Liver (tissue), 9 donors: ENCODE results near the gene INPPL1. TPM values are rescaled to one million over a fixed set of nuclear protein-coding genes. Genes with fewer than 3 reads are reported as not detected.

ENCODE experiments used
- DNase-seq: peaks from one replicate; pipeline ENCODE4 v3.0.0-alpha.2; 2017; ENCODE audit warnings: low spot score
- H3K27ac ChIP-seq, 2 donors: one replicate each; pipeline ENCODE4 v1.7.0; 2013; ENCODE audit warnings: inconsistent platforms in 2 of 2, low read length in 2 of 2, control low read depth in 1 of 2, low read depth in 1 of 2, mild to moderate bottlenecking in 1 of 2
- H3K27me3 ChIP-seq, 4 donors: one replicate each; pipeline versions ENCODE4 v1.6.1 to v1.7.0; 2013; ENCODE audit warnings: low read length in 3 of 4, inconsistent platforms in 1 of 4, mild to moderate bottlenecking in 1 of 4, moderate library complexity in 1 of 4; ENCODE audit not compliant: control insufficient read depth in 4 of 4, insufficient read depth in 4 of 4
- H3K36me3 ChIP-seq, 4 donors: one replicate each; pipeline versions ENCODE4 v1.6.1 to v1.7.0; 2013; ENCODE audit warnings: low read length in 3 of 4, mild to moderate bottlenecking in 3 of 4, low read depth in 1 of 4, moderate library complexity in 1 of 4; ENCODE audit not compliant: control insufficient read depth in 4 of 4, insufficient read depth in 3 of 4
- H3K4me1 ChIP-seq, 4 donors: one replicate each; pipeline versions ENCODE4 v1.6.1 to v1.7.0; 2013; ENCODE audit warnings: low read length in 3 of 4, mild to moderate bottlenecking in 3 of 4, moderate library complexity in 1 of 4; ENCODE audit not compliant: control insufficient read depth in 4 of 4, insufficient read depth in 4 of 4
- H3K4me3 ChIP-seq, 3 donors: one replicate each; pipeline versions ENCODE4 v1.6.1 to v1.7.0; 2013; ENCODE audit warnings: low read length in 3 of 3, control low read depth in 1 of 3, low read depth in 1 of 3, mild to moderate bottlenecking in 1 of 3
- H3K9ac ChIP-seq, 2 donors: one replicate each; pipeline ENCODE4 v1.7.0; 2013; ENCODE audit warnings: low read length in 2 of 2, mild to moderate bottlenecking in 2 of 2, moderate library complexity in 2 of 2, control low read depth in 1 of 2, low read depth in 1 of 2
- H3K9me3 ChIP-seq, 4 donors: one replicate each; pipeline versions ENCODE4 v1.6.1 to v1.7.0; 2013; ENCODE audit warnings: low read length in 3 of 4; ENCODE audit not compliant: control insufficient read depth in 4 of 4
- ATF3 ChIP-seq: IDR thresholded peaks from 2 replicates; pipeline ENCODE4 v1.6.1; 2016; ENCODE audit warnings: antibody characterized with exemption
- CTCF ChIP-seq: fragments of 150-350 bp; IDR thresholded peaks from 2 replicates; pipeline ENCODE4 v1.5.1; 2017; ENCODE audit warnings: improper control_type of control experiment, low read depth, low read length; ENCODE audit not compliant: missing input control
- EGR1 ChIP-seq, 2 donors: IDR thresholded peaks; 2 replicates each; pipeline ENCODE4 v1.6.1; 2016 to 2018; ENCODE audit warnings: antibody characterized with exemption in 2 of 2, low read depth in 2 of 2
- FOXA1 ChIP-seq: IDR thresholded peaks from 2 replicates; pipeline ENCODE4 v1.6.1; 2016; ENCODE audit warnings: antibody characterized with exemption
- FOXA2 ChIP-seq: IDR thresholded peaks from 2 replicates; pipeline ENCODE4 v1.6.1; 2016; ENCODE audit warnings: antibody characterized with exemption
- GABPA ChIP-seq, 2 donors: IDR thresholded peaks in 1 of 2; conservative IDR thresholded peaks in 1 of 2; 2 replicates each; pipeline ENCODE4 v1.6.1; 2016; ENCODE audit warnings: antibody characterized with exemption in 2 of 2, mild to moderate bottlenecking in 1 of 2, moderate library complexity in 1 of 2
- HNF4A ChIP-seq, 2 donors: conservative IDR thresholded peaks; 2 replicates each; pipeline ENCODE4 v1.6.1; 2016; ENCODE audit warnings: antibody characterized with exemption in 2 of 2, mild to moderate bottlenecking in 2 of 2
- HNF4G ChIP-seq: IDR thresholded peaks from 2 replicates; pipeline ENCODE4 v1.6.1; 2016; ENCODE audit warnings: antibody characterized with exemption
- JUND ChIP-seq, 2 donors: IDR thresholded peaks; 2 replicates each; pipeline ENCODE4 v1.6.1; 2016; ENCODE audit warnings: antibody characterized with exemption in 2 of 2
- NR2F2 ChIP-seq: IDR thresholded peaks from 2 replicates; pipeline ENCODE4 v1.6.1; 2016; ENCODE audit warnings: antibody characterized with exemption
- RAD21 ChIP-seq, 2 donors: IDR thresholded peaks; 2 replicates each; pipeline ENCODE4 v1.6.1; 2016; ENCODE audit warnings: antibody characterized with exemption in 2 of 2, mild to moderate bottlenecking in 2 of 2
- REST ChIP-seq: IDR thresholded peaks from 2 replicates; pipeline ENCODE4 v1.6.1; 2016; ENCODE audit warnings: antibody characterized with exemption, mild to moderate bottlenecking
- RXRA ChIP-seq, 2 donors: IDR thresholded peaks; 2 replicates each; pipeline ENCODE4 v1.6.1; 2017 to 2018; ENCODE audit warnings: antibody characterized with exemption in 2 of 2, mild to moderate bottlenecking in 1 of 2
- SP1 ChIP-seq: IDR thresholded peaks from 2 replicates; pipeline ENCODE4 v1.6.1; 2018; ENCODE audit warnings: antibody characterized with exemption, mild to moderate bottlenecking
- TAF1 ChIP-seq: conservative IDR thresholded peaks from 2 replicates; pipeline ENCODE4 v1.6.1; 2016; ENCODE audit warnings: antibody characterized with exemption, mild to moderate bottlenecking
- YY1 ChIP-seq: IDR thresholded peaks from 2 replicates; pipeline ENCODE4 v1.6.1; 2016; ENCODE audit warnings: antibody characterized with exemption, mild to moderate bottlenecking
- WGBS: extraction: QIAGEN DNeasy Blood & Tissue Kit; methylation state at CpG from one replicate; pipeline ENCODE4 v1.1.7; 2013; 5-methylcytosine and 5-hydroxymethylcytosine counted together
- polyA plus RNA-seq, 2 donors: library from polyadenylated mRNA; stranded (reverse) in 1 of 2; unstranded in 1 of 2; fragments of 200-250 nt in 1 of 2; fragments of >200 nt in 1 of 2; fragmentation: Nextera tagmentation in 1 of 2; extraction: Ambion mirVana in 1 of 2; gene quantifications; one replicate each; pipeline versions ENCODE4 v1.2.1 to v1.2.3, GENCODE V29; 2013 to 2015
- total RNA-seq, 2 donors: library from RNA; depleted of rRNA; stranded (reverse); fragments of >200 nt; gene quantifications; one replicate each; pipeline ENCODE4 v1.2.3, GENCODE V29; 2014
- TF ChIP-seq, protein P1 (sequence below): IDR thresholded peaks from 2 replicates; pipeline ENCODE4 v1.6.1; 2016; ENCODE audit warnings: antibody characterized with exemption
- TF ChIP-seq, protein P2 (sequence below): IDR thresholded peaks from 2 replicates; pipeline ENCODE4 v1.6.1; 2016; ENCODE audit warnings: antibody characterized with exemption
- donor health status: healthy.
- donor health status: healthy.
- donor health status: healthy.
- donor health status: healthy.
- donor health status: healthy.

The INPPL1 gene
- total and polyA plus RNA-seq, 4 donors, result 7.2 to 29.0 (median 17.1) TPM

DNA sequence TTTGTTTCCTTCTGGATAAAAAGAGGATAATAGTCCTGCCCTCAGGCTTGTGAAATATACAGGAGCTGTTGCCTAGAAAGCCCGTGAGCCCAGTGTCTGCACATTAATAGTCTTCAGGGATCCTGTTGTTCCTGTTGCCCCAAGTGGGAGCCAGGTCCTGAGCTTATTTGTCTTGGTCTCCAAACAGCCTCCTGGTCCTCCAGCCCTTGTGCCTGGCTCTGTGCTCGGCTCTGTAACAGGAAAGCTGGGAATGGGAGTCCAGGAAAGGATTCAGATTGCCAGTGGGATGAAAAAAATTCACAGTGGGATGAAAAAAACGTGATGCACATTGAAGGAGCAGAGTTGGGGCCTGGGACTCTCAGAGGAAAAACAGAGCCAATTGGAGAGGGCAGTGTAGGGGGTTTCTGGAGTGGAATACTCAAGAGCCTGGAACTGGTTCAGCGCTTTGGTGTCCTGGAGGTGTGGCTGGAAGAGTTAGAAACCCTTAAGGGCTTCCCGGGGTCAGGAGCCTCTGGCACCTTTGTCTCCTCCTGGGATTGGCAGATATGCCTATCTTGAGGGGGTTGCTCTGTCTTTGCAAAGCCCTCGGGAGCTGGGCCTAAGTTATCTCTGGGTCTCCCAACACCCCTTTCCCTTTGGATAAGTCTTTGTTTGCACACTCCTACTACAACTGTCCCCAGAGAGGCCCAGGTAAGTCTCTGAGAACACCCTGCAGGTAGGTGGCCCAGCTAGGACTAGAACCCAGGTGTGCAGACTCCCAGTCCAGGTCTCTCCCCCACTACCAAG, 2.3 kb upstream of the INPPL1 start:
- Histone ChIP-seq H3K27ac (peak overlapping the region; percentile 82 to 90), H3K36me3 (peaks cover 0 to 3% (median 0%) of the 10 kb centered on the region in 4 donors), H3K9ac (peak overlapping the region in 1 of 2 donors; percentile 90), H3K27me3 (no peaks in the 10 kb centered on the region), H3K9me3 (no peaks in the 10 kb centered on the region), H3K4me3 (peak overlapping the region; percentile 42 to 90 (median 82)), H3K4me1 (peaks cover 1 to 23% (median 11%) of the 10 kb centered on the region in 4 donors)
- no peak for TF ChIP-seq GABPA (IDR thresholded peaks at IDR 0.05 in 1 of 2, conservative IDR thresholded peaks at IDR 0.05 in 1 of 2)
- no peak for TF ChIP-seq FOXA1
- TF ChIP-seq JUND (IDR thresholded peaks at IDR 0.05), result no peak
- TF ChIP-seq, protein P1, sequence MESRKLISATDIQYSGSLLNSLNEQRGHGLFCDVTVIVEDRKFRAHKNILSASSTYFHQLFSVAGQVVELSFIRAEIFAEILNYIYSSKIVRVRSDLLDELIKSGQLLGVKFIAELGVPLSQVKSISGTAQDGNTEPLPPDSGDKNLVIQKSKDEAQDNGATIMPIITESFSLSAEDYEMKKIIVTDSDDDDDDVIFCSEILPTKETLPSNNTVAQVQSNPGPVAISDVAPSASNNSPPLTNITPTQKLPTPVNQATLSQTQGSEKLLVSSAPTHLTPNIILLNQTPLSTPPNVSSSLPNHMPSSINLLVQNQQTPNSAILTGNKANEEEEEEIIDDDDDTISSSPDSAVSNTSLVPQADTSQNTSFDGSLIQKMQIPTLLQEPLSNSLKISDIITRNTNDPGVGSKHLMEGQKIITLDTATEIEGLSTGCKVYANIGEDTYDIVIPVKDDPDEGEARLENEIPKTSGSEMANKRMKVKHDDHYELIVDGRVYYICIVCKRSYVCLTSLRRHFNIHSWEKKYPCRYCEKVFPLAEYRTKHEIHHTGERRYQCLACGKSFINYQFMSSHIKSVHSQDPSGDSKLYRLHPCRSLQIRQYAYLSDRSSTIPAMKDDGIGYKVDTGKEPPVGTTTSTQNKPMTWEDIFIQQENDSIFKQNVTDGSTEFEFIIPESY, result no peak
- no peak for TF ChIP-seq TAF1
- TF ChIP-seq ATF3, result no peak
- TF ChIP-seq RAD21 (IDR thresholded peaks at IDR 0.05), result no peak
- TF ChIP-seq, protein P2, sequence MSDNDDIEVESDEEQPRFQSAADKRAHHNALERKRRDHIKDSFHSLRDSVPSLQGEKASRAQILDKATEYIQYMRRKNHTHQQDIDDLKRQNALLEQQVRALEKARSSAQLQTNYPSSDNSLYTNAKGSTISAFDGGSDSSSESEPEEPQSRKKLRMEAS, result no peak
- no peak for TF ChIP-seq RXRA (IDR thresholded peaks at IDR 0.05)
- no peak for TF ChIP-seq EGR1 (IDR thresholded peaks at IDR 0.05; ENCODE audit: low read depth in 2 of 2)
- no peak for TF ChIP-seq SP1
- no peak for TF ChIP-seq CTCF
- no peak for TF ChIP-seq YY1
- no peak for TF ChIP-seq FOXA2
- TF ChIP-seq NR2F2, result no peak
- WGBS, result 79% methylated on average over 6 of the region's 6 CpGs
- DNase-seq, result no peak

DNA sequence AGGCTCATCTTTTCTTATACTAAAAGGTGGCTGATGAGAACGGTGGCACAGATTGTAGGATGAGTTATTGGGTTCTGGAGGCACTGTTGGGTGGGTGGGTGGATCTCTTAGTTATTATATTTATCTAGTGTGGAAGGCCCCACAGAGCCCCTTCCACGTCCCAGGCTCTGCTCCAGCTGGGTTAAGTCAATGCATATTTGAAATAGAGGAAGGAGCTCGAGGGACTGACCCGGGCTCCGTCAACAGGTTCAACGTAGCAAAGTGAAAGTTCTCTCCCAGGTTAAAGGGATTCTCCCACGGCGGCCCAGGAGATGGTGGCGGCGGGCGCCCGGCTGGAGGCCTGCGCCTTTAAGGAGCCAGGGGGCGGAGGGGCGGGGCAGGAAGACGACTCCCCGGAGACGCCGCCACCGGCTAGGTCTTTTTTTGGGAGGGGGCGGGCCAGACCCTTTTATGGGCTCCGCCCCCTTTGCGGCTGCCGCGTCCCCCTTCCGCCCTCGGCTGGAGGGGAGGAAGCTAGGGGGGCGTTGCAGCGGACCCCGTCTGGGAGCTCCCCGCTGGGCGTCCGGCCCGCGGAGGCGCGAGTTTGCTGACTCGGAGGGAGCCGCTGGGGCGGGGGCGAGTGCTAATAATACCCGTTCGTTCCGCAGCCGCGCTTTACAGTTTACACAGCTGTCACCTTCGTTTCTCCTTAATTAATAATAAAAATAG, 1.5 kb upstream of the INPPL1 start:
- under 1% methylated on average over 47 of the region's 47 CpGs for WGBS
- Histone ChIP-seq H3K4me3 (peak overlapping the region; percentile 77 to 90 (median 82)), H3K27me3 (no peaks in the 10 kb centered on the region), H3K9me3 (no peaks in the 10 kb centered on the region), H3K9ac (peak overlapping the region; percentile 24 to 90), H3K27ac (peak overlapping the region; percentile 82 to 90), H3K36me3 (peaks cover 0 to 3% (median under 1%) of the 10 kb centered on the region in 4 donors), H3K4me1 (peaks cover 1 to 23% (median 11%) of the 10 kb centered on the region in 4 donors)
- peak; percentile 88 for DNase-seq
- no peak for TF ChIP-seq FOXA2
- TF ChIP-seq, protein P1, result no peak
- TF ChIP-seq YY1, result peak; percentile 66
- TF ChIP-seq HNF4G, result no peak
- peak; percentile 59 for TF ChIP-seq REST
- no peak for TF ChIP-seq FOXA1
- TF ChIP-seq SP1, result peak; percentile 71
- TF ChIP-seq EGR1 (IDR thresholded peaks at IDR 0.05; ENCODE audit: low read depth in 2 of 2), result peak in 1 of 2 donors; percentile 52
- TF ChIP-seq HNF4A (conservative IDR thresholded peaks at IDR 0.05), result peak; percentile 47 to 60
- TF ChIP-seq, protein P2, result no peak
- TF ChIP-seq NR2F2, result peak; percentile 56
- peak in 1 of 2 donors; percentile 79 for TF ChIP-seq GABPA (IDR thresholded peaks at IDR 0.05 in 1 of 2, conservative IDR thresholded peaks at IDR 0.05 in 1 of 2)
- peak in 1 of 2 donors; percentile 75 for TF ChIP-seq JUND (IDR thresholded peaks at IDR 0.05)
- peak in 1 of 2 donors; percentile 38 for TF ChIP-seq RAD21 (IDR thresholded peaks at IDR 0.05)
- no peak for TF ChIP-seq ATF3
